Loucy (cell line): Measurements from ENCODE around the gene FBLIM1.
"Not testable (repeated sequence)": the region's sequence is repeated elsewhere in the genome, so short reads cannot be mapped to it uniquely, and the experiment has no call there.

Source experiments
- H2AFZ ChIP-seq: fragments of 200-600 bp; sonication (generic); 2 replicates; pipeline ENCODE4 v1.6.0; 2016; ENCODE audit warnings: antibody characterized with exemption, mild to moderate bottlenecking, low read length, moderate library complexity
- H3F3A ChIP-seq: fragments of 200-600 bp; 2 replicates; pipeline ENCODE4 v1.6.0; 2016; ENCODE audit warnings: antibody characterized with exemption, low read depth, mild to moderate bottlenecking
- H3K27me3 ChIP-seq: fragments of 200-600 bp; sonication (generic); 2 replicates; pipeline ENCODE4 v1.6.1; 2014; ENCODE audit warnings: low read length, mild to moderate bottlenecking; ENCODE audit not compliant: insufficient read depth, poor library complexity, severe bottlenecking
- H3K36me3 ChIP-seq: fragments of 200-600 bp; sonication (generic); 2 replicates; pipeline ENCODE4 v1.6.1; 2016; ENCODE audit warnings: low read length; ENCODE audit not compliant: insufficient read depth
- H3K4me1 ChIP-seq: fragments of 200-600 bp; sonication (generic); 2 replicates; pipeline ENCODE4 v1.5.1; 2014; ENCODE audit warnings: low read length, mild to moderate bottlenecking; ENCODE audit not compliant: insufficient read depth, poor library complexity, severe bottlenecking
- H3K4me2 ChIP-seq: fragments of 200-600 bp; sonication (generic); 2 replicates; pipeline ENCODE4 v1.6.0; 2014; ENCODE audit warnings: antibody characterized with exemption, low read length, low read depth, mild to moderate bottlenecking; ENCODE audit not compliant: poor library complexity, severe bottlenecking
- H3K4me3 ChIP-seq: fragments of 200-600 bp; sonication (generic); 2 replicates; pipeline ENCODE4 v1.5.1; 2014; ENCODE audit warnings: low read length, mild to moderate bottlenecking, mixed read lengths; ENCODE audit not compliant: poor library complexity, severe bottlenecking
- H3K79me2 ChIP-seq: fragments of 200-600 bp; sonication (generic); 2 replicates; pipeline ENCODE4 v1.6.1; 2014; ENCODE audit warnings: low read length; ENCODE audit not compliant: insufficient read depth
- H3K9ac ChIP-seq: fragments of 200-600 bp; sonication (generic); 2 replicates; pipeline ENCODE4 v1.6.0; 2014; ENCODE audit warnings: mild to moderate bottlenecking, low read depth, low read length, moderate library complexity; ENCODE audit not compliant: poor library complexity, severe bottlenecking
- H3K9me2 ChIP-seq: fragments of 200-600 bp; sonication (generic); replicated peaks from 2 replicates; pipeline ENCODE4 v1.6.1; 2016; ENCODE audit warnings: low read depth, low read length, mixed read lengths
- H3K9me3 ChIP-seq: fragments of 200-600 bp; sonication (generic); 2 replicates; pipeline ENCODE4 v1.6.1; 2014; ENCODE audit warnings: mild to moderate bottlenecking, antibody characterized with exemption, low read length, low read depth; ENCODE audit not compliant: insufficient read depth
- H4K20me1 ChIP-seq: fragments of 200-600 bp; sonication (generic); 2 replicates; pipeline ENCODE4 v1.6.0; 2014; ENCODE audit warnings: antibody characterized with exemption, low read length, mild to moderate bottlenecking; ENCODE audit not compliant: insufficient read depth, poor library complexity, severe bottlenecking
- EZH2phosphoT487 ChIP-seq: fragments of 200-600 bp; IDR thresholded peaks from 2 replicates; pipeline ENCODE4 v1.6.1; 2018; ENCODE audit warnings: antibody characterized with exemption, mild to moderate bottlenecking, moderate library complexity, borderline replicate concordance
- TF ChIP-seq, protein P1 (sequence below): fragments of 200-600 bp; sonication (generic); conservative IDR thresholded peaks from 2 replicates; pipeline ENCODE4 v1.5.1; 2014; ENCODE audit warnings: mild to moderate bottlenecking, antibody characterized with exemption, low read length

Gene FBLIM1

GRCh38 chr1:15820478-15820877 lies 61.9 kb downstream of the FBLIM1 start:
- Histone ChIP-seq H3K9me3 (no peaks in the 10 kb centered on the region), H3K9me2 (no peaks in the 10 kb centered on the region), H3K4me2 (no peak overlapping the region), H4K20me1 (no peaks in the 10 kb centered on the region), H2AFZ (no peak overlapping the region), H3K36me3 (no peaks in the 10 kb centered on the region), H3K79me2 (no peaks in the 10 kb centered on the region), H3F3A (no peaks in the 10 kb centered on the region), H3K4me3 (no peak overlapping the region), H3K4me1 (no peaks in the 10 kb centered on the region), H3K9ac (no peak overlapping the region), H3K27me3 (no peaks in the 10 kb centered on the region)
- no peak for TF ChIP-seq EZH2phosphoT487
- TF ChIP-seq, protein P1, sequence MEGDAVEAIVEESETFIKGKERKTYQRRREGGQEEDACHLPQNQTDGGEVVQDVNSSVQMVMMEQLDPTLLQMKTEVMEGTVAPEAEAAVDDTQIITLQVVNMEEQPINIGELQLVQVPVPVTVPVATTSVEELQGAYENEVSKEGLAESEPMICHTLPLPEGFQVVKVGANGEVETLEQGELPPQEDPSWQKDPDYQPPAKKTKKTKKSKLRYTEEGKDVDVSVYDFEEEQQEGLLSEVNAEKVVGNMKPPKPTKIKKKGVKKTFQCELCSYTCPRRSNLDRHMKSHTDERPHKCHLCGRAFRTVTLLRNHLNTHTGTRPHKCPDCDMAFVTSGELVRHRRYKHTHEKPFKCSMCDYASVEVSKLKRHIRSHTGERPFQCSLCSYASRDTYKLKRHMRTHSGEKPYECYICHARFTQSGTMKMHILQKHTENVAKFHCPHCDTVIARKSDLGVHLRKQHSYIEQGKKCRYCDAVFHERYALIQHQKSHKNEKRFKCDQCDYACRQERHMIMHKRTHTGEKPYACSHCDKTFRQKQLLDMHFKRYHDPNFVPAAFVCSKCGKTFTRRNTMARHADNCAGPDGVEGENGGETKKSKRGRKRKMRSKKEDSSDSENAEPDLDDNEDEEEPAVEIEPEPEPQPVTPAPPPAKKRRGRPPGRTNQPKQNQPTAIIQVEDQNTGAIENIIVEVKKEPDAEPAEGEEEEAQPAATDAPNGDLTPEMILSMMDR: no peak

- no peaks in the 10 kb centered on the region for H3K9me2 ChIP-seq
- TF ChIP-seq, protein P1: no peak
- TF ChIP-seq EZH2phosphoT487: no peak
- no peaks in the 10 kb centered on the region for H3K9me3 ChIP-seq
- H3K4me2 ChIP-seq: no peak overlapping the region
- no peaks in the 10 kb centered on the region for H3K27me3 ChIP-seq
- H3K4me1 ChIP-seq: peaks cover 13% of the 10 kb centered on the region
- H4K20me1 ChIP-seq: no peaks in the 10 kb centered on the region
- no peak overlapping the region for H2AFZ ChIP-seq
- H3K9ac ChIP-seq: no peak overlapping the region
- H3F3A ChIP-seq: peaks cover 3% of the 10 kb centered on the region; the same call in 1 of the 2 replicates
- no peak overlapping the region for H3K4me3 ChIP-seq
- H3K79me2 ChIP-seq: peaks cover 8% of the 10 kb centered on the region; the same call in 1 of the 2 replicates
- H3K36me3 ChIP-seq: no peaks in the 10 kb centered on the region
These were observed 67.2 kb downstream of the FBLIM1 start for GRCh38 chr1:15825800-15826199.

DNA sequence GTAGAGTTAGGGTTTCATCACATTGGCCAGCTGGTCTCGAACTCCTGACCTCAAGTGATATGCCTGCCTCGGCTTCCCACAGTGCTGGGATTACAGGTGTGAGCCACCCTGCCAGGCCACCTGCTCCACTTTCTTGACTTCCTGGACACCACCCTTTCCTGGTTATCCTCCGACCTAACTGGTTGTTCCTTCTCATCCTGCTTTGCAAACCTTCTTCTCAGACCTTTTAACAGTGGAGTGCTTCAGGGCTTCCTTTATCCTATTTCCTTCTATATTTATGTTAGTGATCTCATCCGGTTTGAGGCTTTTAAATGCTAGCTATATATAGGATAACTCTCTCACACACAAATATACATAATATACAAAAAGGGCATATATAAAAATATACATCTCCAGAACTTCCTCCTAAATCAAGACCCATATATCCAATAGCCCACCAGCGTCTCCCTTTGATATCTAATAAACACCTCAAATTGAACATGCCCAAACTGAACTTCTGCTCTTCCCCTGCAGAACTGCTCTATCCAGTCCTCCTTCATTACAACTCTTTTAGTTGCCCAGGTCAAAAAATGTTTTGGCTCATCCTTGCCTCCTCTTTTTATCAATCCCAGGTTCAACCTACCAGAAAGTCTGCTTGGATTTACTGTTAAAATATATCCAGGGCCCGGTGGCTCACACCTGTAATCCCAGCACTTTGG lies 68.4 kb downstream of the FBLIM1 start:
- no peak overlapping the region for H2AFZ ChIP-seq
- H3K27me3 ChIP-seq: no peaks in the 10 kb centered on the region
- no peaks in the 10 kb centered on the region for H3K9me2 ChIP-seq
- peaks cover 15% of the 10 kb centered on the region for H3K4me1 ChIP-seq
- H3K9me3 ChIP-seq: no peaks in the 10 kb centered on the region
- no peak overlapping the region for H3K4me3 ChIP-seq
- peaks cover 17% of the 10 kb centered on the region for H3K79me2 ChIP-seq
- H3K9ac ChIP-seq: no peak overlapping the region
- no peaks in the 10 kb centered on the region for H4K20me1 ChIP-seq
- H3K4me2 ChIP-seq: no peak overlapping the region
- TF ChIP-seq, protein P1: no peak
- H3K36me3 ChIP-seq: no peaks in the 10 kb centered on the region
- H3F3A ChIP-seq: peaks cover 3% of the 10 kb centered on the region; the same call in 1 of the 2 replicates

DNA sequence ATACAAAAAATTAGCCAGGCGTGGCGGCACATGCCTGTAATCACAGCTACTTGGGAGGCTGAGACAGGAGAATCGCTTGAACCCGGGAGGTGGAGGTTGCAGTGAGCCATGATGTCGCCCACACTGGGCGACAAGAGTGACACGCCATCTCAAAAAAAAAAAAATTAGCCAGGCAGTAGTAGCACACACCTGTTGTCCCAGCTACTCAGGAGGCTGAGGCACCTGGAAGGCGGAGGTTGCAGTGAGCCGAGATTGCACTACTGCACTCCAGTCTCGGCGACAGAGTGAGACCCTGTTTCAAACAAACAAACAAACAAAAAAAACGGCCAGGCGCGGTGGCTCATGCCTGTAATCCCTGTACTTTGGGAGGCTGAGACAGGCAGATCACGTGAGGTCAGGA lies 69.0 kb downstream of the FBLIM1 start:
- not testable (repeated sequence) for H3K9me2 ChIP-seq, H4K20me1 ChIP-seq, H3K4me3 ChIP-seq, H3K36me3 ChIP-seq, H3K9me3 ChIP-seq, H3K27me3 ChIP-seq, H3K4me2 ChIP-seq, H2AFZ ChIP-seq, H3F3A ChIP-seq, H3K9ac ChIP-seq
- peaks cover 17% of the 10 kb centered on the region for H3K4me1 ChIP-seq
- H3K79me2 ChIP-seq: peaks cover 24% of the 10 kb centered on the region

DNA sequence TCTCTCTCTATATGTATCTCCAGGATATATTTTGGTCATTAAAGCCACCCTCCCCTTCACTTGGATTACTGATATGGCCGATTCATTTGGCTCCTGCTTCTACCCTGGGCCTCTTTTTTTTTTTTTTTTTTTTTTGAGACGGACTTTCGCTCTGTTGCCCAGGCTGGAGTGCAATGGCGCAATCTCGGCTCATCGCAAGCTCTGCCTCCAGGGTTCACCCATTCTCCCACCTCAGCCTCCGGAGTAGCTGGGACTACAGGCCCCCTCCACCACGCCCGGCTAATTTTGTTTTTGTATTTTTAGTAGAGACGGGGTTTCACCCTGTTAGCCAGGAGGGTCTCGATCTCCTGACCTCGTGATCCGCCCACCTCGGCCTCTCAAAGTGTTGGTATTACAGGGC lies 70.3 kb downstream of the FBLIM1 start:
- H4K20me1 ChIP-seq, H2AFZ ChIP-seq, H3K9ac ChIP-seq, H3K9me3 ChIP-seq, H3K27me3 ChIP-seq, H3F3A ChIP-seq, H3K4me3 ChIP-seq, H3K9me2 ChIP-seq, H3K36me3 ChIP-seq, H3K4me2 ChIP-seq: not testable (repeated sequence)
- Histone ChIP-seq H3K4me1 (peaks cover 25% of the 10 kb centered on the region), H3K79me2 (peaks cover 37% of the 10 kb centered on the region)
